K562 (cell line): ENCODE data around the gene CD93. TPM values are rescaled to one million over a fixed set of nuclear protein-coding genes. Genes with fewer than 3 reads are reported as not detected.
A peak's percentile ranks its signal among the peaks of the same experiment; 100 is the strongest.

Source experiments
- MGA ChIP-seq: fragments of 450-650 bp; IDR thresholded peaks from 2 replicates; pipeline ENCODE4 v1.6.1; 2016; ENCODE audit warnings: mild to moderate bottlenecking, moderate library complexity
- MLLT1 ChIP-seq, 2 experiments: fragments of 450-650 bp; IDR thresholded peaks; 2 replicates each; pipeline ENCODE4 v1.6.1; 2016
- RUNX1 ChIP-seq: sonication (generic); IDR thresholded peaks from 2 replicates; pipeline ENCODE4 v1.6.1; 2016; ENCODE audit warnings: antibody characterized with exemption, low read depth
- SNRNP70 ChIP-seq: fragments of 200-400 bp; formaldehyde crosslinking; optimal IDR thresholded peaks from 2 replicates; pipeline ENCODE3; 2017; ENCODE audit warnings: low read depth, low read length
- STAT5A ChIP-seq: IDR thresholded peaks from 2 replicates; pipeline ENCODE4 v1.6.1; 2012; ENCODE audit warnings: low read length, inconsistent platforms, borderline replicate concordance
- ZNF143 ChIP-seq: sonication (generic); formaldehyde crosslinking; IDR thresholded peaks from 2 replicates; pipeline ENCODE4 v1.9.0; 2022; ENCODE audit warnings: mild to moderate bottlenecking, missing genetic modification reagents
- ZNF407 ChIP-seq: fragments of 450-650 bp; IDR thresholded peaks from 2 replicates; pipeline ENCODE4 v1.6.1; 2016; ENCODE audit warnings: low read depth
- polyA plus RNA-seq, 8 experiments: library from polyadenylated mRNA; depleted of rRNA in 4 of 8; stranded (reverse) in 5 of 8; unstranded in 3 of 8; fragments of >200 nt; fragmentation: Nextera tagmentation in 2 of 8; fragmentation: Illumina TruSeq in 1 of 8; extraction: Ambion mirVana in 2 of 8; extraction: Trizol in 1 of 8; gene quantifications; 2 replicates each; pipeline versions ENCODE4 v1.2.1 to v1.2.3, GENCODE V29; 2011 to 2014; ENCODE audit warnings: inconsistent platforms in 1 of 8, missing spikeins in 1 of 8
- total RNA-seq, 7 experiments: library from RNA; depleted of rRNA in 6 of 7; stranded (reverse); fragments of >200 nt in 6 of 7; fragmentation: Illumina TruSeq in 2 of 7; extraction: Trizol in 2 of 7; gene quantifications; 2 replicates each; pipeline versions ENCODE4 v1.2.1 to v1.2.3, GENCODE V29; 2011 to 2021; ENCODE audit warnings: low replicate concordance in 1 of 7

Gene CD93
- total and polyA plus RNA-seq, 9 of the 15 experiments (the other 6 are each of a cell fraction or from before 2014, with no cell fraction given), result 0.03 to 0.20 (median 0.05) TPM

GRCh38 chr20:23133560-23133998 lies 47.5 kb upstream of the CD93 start (continued):
- TF ChIP-seq MGA (peak; percentile 57), MLLT1 (IDR thresholded peaks at IDR 0.05) (no peak), ZNF143 (CRISPR knock-in tag) (no peak), ZNF407 (no peak), RUNX1 (0 out of 2 replicates have a peak, but pooled peaks have one; percentile 73), STAT5A (peak; percentile 46; the same call in 1 of the 2 replicates), SNRNP70 (no peak)
